HCT116 (cell line): Measurements from ENCODE around the gene CDK1. TPM values are rescaled to one million over a fixed set of nuclear protein-coding genes. Genes with fewer than 3 reads are reported as not detected.
A peak's percentile ranks its signal among the peaks of the same experiment; 100 is the strongest.

Experiments used
- ATAC-seq: fragments of 200-7000 bp; cut with Tn5 transposase; 2 replicates; pipeline ENCODE4 v1.9.1; 2020; ENCODE audit warnings: mild to moderate bottlenecking, moderate library complexity
- BruUV-seq: library from RNA; stranded (reverse); fragments of 400-500 nt; replicated peaks from 2 replicates; lab custom pipeline; 2021; lab: Mats Ljungman, UMichigan
- CTCF ChIA-PET: fragments of 300-600 bp; sonication (Branson Sonifier 250); formaldehyde crosslinking; loops from one replicate; lab custom pipeline; 2021; ENCODE audit warnings: antibody characterized with exemption; lab: Charles Lee
- POLR2A ChIA-PET: fragments of 300-600, 350-600 bp; sonication (Branson Sonifier 250); formaldehyde crosslinking; loops from one replicate; lab custom pipeline; 2021; ENCODE audit warnings: antibody characterized with exemption; lab: Charles Lee
- RAD21 ChIA-PET, 2 experiments: fragments of 300-600 bp; sonication (Branson Sonifier 250); formaldehyde crosslinking; loops; one replicate each; lab custom pipeline; 2023; ENCODE audit warnings: low total read pairs in 2 of 2; ENCODE audit not compliant: uncharacterized antibody in 2 of 2, unreplicated experiment in 2 of 2, low non-redundant PET in 1 of 2; lab: Charles Lee
- DNase-seq: peaks from one replicate; pipeline ENCODE4 v3.0.0-alpha.2; 2010; ENCODE audit warnings: low read depth, low spot score
- H2AFZ ChIP-seq: fragments of 200-600 bp; shearing (Covaris generic), sonication (generic); 2 replicates; pipeline ENCODE4 v1.6.1; 2017; ENCODE audit warnings: low read depth, mixed run types, mixed read lengths, antibody characterized with exemption, low read length; ENCODE audit not compliant: poor library complexity, severe bottlenecking
- H3K27ac ChIP-seq: 2 replicates; pipeline ENCODE4 v1.5.1; 2012; ENCODE audit warnings: low read depth, low read length
- H3K27me3 ChIP-seq: fragments of 200-600 bp; sonication (generic); 2 replicates; pipeline ENCODE4 v1.6.1; 2016; ENCODE audit warnings: mixed run types, low read length, mixed read lengths; ENCODE audit not compliant: insufficient read depth
- H3K36me3 ChIP-seq, 2 experiments: fragments of 200-500 bp in 1 of 2; fragments of 200-600 bp in 1 of 2; sonication (Bioruptor generic) in 1 of 2; sonication (generic) in 1 of 2; 2 replicates each; pipeline versions ENCODE4 v1.5.1 to v1.6.1; 2014 to 2016; ENCODE audit warnings: low read length in 2 of 2, inconsistent platforms in 1 of 2, mixed read lengths in 1 of 2, mixed run types in 1 of 2; ENCODE audit not compliant: insufficient read depth in 2 of 2, control insufficient read depth in 1 of 2
- H3K4me1 ChIP-seq, 2 experiments: fragments of 200-600 bp in 1 of 2; sonication (generic) in 1 of 2; 2 replicates each; pipeline versions ENCODE4 v1.5.1 to v1.6.1; 2012 to 2017; ENCODE audit warnings: low read length in 2 of 2, inconsistent platforms in 1 of 2, mild to moderate bottlenecking in 1 of 2, mixed read lengths in 1 of 2, mixed run types in 1 of 2, moderate library complexity in 1 of 2; ENCODE audit not compliant: insufficient read depth in 2 of 2, control insufficient read depth in 1 of 2
- H3K4me2 ChIP-seq: fragments of 200-600 bp; sonication (generic); 2 replicates; pipeline ENCODE4 v1.6.1; 2017; ENCODE audit warnings: mixed run types, low read length, mixed read lengths
- H3K4me3 ChIP-seq, 2 experiments: fragments of 200-600 bp in 1 of 2; sonication (generic) in 1 of 2; replicated peaks in 1 of 2; 2 replicates each; pipeline ENCODE4 v1.5.1; 2011 to 2016; ENCODE audit warnings: low read length in 2 of 2, control low read depth in 1 of 2, low read depth in 1 of 2, mild to moderate bottlenecking in 1 of 2, mixed read lengths in 1 of 2, mixed run types in 1 of 2
- H3K79me2 ChIP-seq: fragments of 200-600 bp; sonication (generic); 2 replicates; pipeline ENCODE4 v1.6.1; 2017; ENCODE audit warnings: mild to moderate bottlenecking, mixed run types, low read length, moderate library complexity, mixed read lengths; ENCODE audit not compliant: insufficient read depth
- H3K9ac ChIP-seq: fragments of 200-600 bp; sonication (generic); 2 replicates; pipeline ENCODE4 v1.6.1; 2016; ENCODE audit warnings: low read length, mixed read lengths
- H3K9me2 ChIP-seq: fragments of 200-600 bp; sonication (generic), shearing (Covaris generic); 2 replicates; pipeline ENCODE4 v1.6.1; 2017; ENCODE audit warnings: mixed run types, mild to moderate bottlenecking, moderate library complexity; ENCODE audit not compliant: insufficient read depth
- H3K9me3 ChIP-seq, 2 experiments: fragments of 200-500 bp in 1 of 2; fragments of 200-600 bp in 1 of 2; sonication (Bioruptor generic) in 1 of 2; sonication (generic) in 1 of 2; 2 replicates each; pipeline ENCODE4 v1.6.1; 2014 to 2017; ENCODE audit warnings: low read length in 2 of 2, mixed read lengths in 2 of 2, inconsistent platforms in 1 of 2, low read depth in 1 of 2, mild to moderate bottlenecking in 1 of 2, mixed run types in 1 of 2, moderate library complexity in 1 of 2; ENCODE audit not compliant: control insufficient read depth in 1 of 2, insufficient read depth in 1 of 2
- H4K20me1 ChIP-seq: fragments of 200-600 bp; sonication (generic), shearing (Covaris generic); 2 replicates; pipeline ENCODE4 v1.6.1; 2017; ENCODE audit warnings: mixed run types, mild to moderate bottlenecking, moderate library complexity; ENCODE audit not compliant: insufficient read depth
- CBX3 ChIP-seq: IDR thresholded peaks from 2 replicates; pipeline ENCODE4 v1.6.1; 2012; ENCODE audit warnings: low read depth
- EZH2 ChIP-seq: fragments of 200-600 bp; sonication (generic); IDR thresholded peaks from 2 replicates; pipeline ENCODE4 v1.6.1; 2017; ENCODE audit warnings: antibody characterized with exemption, mixed run types
- RAD21 ChIP-seq: IDR thresholded peaks from 2 replicates; pipeline ENCODE4 v1.6.1; 2012; ENCODE audit warnings: low read depth, mild to moderate bottlenecking
- ZFX ChIP-seq: fragments of 450-650 bp; IDR thresholded peaks from 2 replicates; pipeline ENCODE4 v1.6.1; 2017
- intact Hi-C: fragments of 100-400 bp; cut with micrococcal nuclease; formaldehyde crosslinking; loops from 2 replicates; pipeline ENCODE4 v1.10.0; 2022
- total RNA-seq: library from RNA; stranded (reverse); gene quantifications from one replicate; pipeline ENCODE4 v1.2.1, GENCODE V29; 2021; ENCODE audit not compliant: unreplicated experiment
- TF ChIP-seq, protein P1 (sequence below), 3 experiments: fragments of 200-600 bp in 1 of 3; sonication (generic) in 1 of 3; IDR thresholded peaks in 2 of 3; conservative IDR thresholded peaks in 1 of 3; 2 replicates each; pipeline ENCODE4 v1.5.1; 2012 to 2017; ENCODE audit warnings: low read depth in 2 of 3, low read length in 2 of 3, antibody characterized with exemption in 1 of 3, borderline replicate concordance in 1 of 3, control low read depth in 1 of 3, mild to moderate bottlenecking in 1 of 3, mixed read lengths in 1 of 3, mixed run types in 1 of 3, moderate library complexity in 1 of 3; ENCODE audit not compliant: insufficient read depth in 1 of 3
- TF ChIP-seq, protein P2 (sequence below): IDR thresholded peaks from 2 replicates; pipeline ENCODE4 v1.6.1; 2012; ENCODE audit warnings: low read depth
- TF ChIP-seq, protein P3 (sequence below): IDR thresholded peaks from 2 replicates; pipeline ENCODE4 v1.6.1; 2012

The CDK1 gene
- total RNA-seq, 1 experiment from 2014 or later: 104 TPM

DNA sequence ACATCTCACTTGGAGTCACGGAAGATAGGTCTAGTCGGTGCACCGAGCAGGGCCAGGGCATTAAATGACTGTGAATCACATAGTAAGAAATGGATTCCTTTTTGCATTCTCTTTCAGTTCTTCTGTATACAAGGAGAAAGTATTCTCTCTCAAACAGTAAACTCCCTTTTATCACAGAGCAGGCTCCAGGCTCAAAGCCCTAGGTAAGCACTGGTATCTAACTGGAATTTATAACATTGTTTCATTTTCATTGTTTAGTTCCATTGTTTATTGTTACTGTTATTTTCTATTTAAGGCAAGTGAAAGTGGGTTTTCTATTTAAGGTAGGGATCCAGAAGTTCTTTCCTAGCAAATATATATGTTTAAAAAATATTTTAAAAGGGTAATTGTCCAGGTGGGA, 44.1 kb upstream of the CDK1 start:
- peaks cover 5 to 20% of the 10 kb centered on the region in 2 experiments; a peak in 3 of 4 replicates for H3K4me1 ChIP-seq
- no peaks in the 10 kb centered on the region for H3K36me3 ChIP-seq
- RAD21 ChIA-PET: no interaction called here
- POLR2A ChIA-PET: no interaction called here
- peak overlapping the region; percentile 90 for H3K4me2 ChIP-seq
- no peak for DNase-seq
- peak overlapping the region; percentile 84 for H2AFZ ChIP-seq
- H3K4me3 ChIP-seq: peak overlapping the region in 1 of 2 experiments; percentile 73; a peak in 3 of 4 replicates
- H3K9me3 ChIP-seq: no peaks in the 10 kb centered on the region
- no peak overlapping the region for H3K27ac ChIP-seq
- no peaks in the 10 kb centered on the region for H3K9me2 ChIP-seq
- H3K79me2 ChIP-seq: no peaks in the 10 kb centered on the region
- no peak for ATAC-seq
- H4K20me1 ChIP-seq: no peaks in the 10 kb centered on the region
- TF ChIP-seq, protein P1, sequence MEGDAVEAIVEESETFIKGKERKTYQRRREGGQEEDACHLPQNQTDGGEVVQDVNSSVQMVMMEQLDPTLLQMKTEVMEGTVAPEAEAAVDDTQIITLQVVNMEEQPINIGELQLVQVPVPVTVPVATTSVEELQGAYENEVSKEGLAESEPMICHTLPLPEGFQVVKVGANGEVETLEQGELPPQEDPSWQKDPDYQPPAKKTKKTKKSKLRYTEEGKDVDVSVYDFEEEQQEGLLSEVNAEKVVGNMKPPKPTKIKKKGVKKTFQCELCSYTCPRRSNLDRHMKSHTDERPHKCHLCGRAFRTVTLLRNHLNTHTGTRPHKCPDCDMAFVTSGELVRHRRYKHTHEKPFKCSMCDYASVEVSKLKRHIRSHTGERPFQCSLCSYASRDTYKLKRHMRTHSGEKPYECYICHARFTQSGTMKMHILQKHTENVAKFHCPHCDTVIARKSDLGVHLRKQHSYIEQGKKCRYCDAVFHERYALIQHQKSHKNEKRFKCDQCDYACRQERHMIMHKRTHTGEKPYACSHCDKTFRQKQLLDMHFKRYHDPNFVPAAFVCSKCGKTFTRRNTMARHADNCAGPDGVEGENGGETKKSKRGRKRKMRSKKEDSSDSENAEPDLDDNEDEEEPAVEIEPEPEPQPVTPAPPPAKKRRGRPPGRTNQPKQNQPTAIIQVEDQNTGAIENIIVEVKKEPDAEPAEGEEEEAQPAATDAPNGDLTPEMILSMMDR (IDR thresholded peaks at IDR 0.05 in 2 of 3, conservative IDR thresholded peaks at IDR 0.05 in 1 of 3; ENCODE audit: borderline replicate concordance in 1 of 3, insufficient read depth in 1 of 3, low read depth in 2 of 3, low read length in 2 of 3): no peak
- TF ChIP-seq, protein P2, sequence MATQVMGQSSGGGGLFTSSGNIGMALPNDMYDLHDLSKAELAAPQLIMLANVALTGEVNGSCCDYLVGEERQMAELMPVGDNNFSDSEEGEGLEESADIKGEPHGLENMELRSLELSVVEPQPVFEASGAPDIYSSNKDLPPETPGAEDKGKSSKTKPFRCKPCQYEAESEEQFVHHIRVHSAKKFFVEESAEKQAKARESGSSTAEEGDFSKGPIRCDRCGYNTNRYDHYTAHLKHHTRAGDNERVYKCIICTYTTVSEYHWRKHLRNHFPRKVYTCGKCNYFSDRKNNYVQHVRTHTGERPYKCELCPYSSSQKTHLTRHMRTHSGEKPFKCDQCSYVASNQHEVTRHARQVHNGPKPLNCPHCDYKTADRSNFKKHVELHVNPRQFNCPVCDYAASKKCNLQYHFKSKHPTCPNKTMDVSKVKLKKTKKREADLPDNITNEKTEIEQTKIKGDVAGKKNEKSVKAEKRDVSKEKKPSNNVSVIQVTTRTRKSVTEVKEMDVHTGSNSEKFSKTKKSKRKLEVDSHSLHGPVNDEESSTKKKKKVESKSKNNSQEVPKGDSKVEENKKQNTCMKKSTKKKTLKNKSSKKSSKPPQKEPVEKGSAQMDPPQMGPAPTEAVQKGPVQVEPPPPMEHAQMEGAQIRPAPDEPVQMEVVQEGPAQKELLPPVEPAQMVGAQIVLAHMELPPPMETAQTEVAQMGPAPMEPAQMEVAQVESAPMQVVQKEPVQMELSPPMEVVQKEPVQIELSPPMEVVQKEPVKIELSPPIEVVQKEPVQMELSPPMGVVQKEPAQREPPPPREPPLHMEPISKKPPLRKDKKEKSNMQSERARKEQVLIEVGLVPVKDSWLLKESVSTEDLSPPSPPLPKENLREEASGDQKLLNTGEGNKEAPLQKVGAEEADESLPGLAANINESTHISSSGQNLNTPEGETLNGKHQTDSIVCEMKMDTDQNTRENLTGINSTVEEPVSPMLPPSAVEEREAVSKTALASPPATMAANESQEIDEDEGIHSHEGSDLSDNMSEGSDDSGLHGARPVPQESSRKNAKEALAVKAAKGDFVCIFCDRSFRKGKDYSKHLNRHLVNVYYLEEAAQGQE: no peak
- no peak for TF ChIP-seq RAD21
- no peak for TF ChIP-seq EZH2
- TF ChIP-seq, protein P3, sequence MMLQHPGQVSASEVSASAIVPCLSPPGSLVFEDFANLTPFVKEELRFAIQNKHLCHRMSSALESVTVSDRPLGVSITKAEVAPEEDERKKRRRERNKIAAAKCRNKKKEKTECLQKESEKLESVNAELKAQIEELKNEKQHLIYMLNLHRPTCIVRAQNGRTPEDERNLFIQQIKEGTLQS: no peak
- TF ChIP-seq CBX3: no peak
- TF ChIP-seq ZFX: no peak
- CTCF ChIA-PET: no interaction called here
- H3K27me3 ChIP-seq: no peaks in the 10 kb centered on the region
- H3K9ac ChIP-seq: 0 out of 2 replicates have a peak overlapping the region, but pooled peaks have one; percentile 76
- intact Hi-C loops: no loop called here
- no TSS peak for BruUV-seq
